ENCODE measurements around the gene TAC4. TPM values are rescaled to one million over a fixed set of nuclear protein-coding genes. Genes with fewer than 3 reads are reported as not detected.
A peak's percentile ranks its signal among the peaks of the same experiment; 100 is the strongest.

Gene TAC4
- total and polyA plus RNA-seq, 8 donors = 0.54 to 1.1 (median 0.70) TPM; not detected in 2

DNA sequence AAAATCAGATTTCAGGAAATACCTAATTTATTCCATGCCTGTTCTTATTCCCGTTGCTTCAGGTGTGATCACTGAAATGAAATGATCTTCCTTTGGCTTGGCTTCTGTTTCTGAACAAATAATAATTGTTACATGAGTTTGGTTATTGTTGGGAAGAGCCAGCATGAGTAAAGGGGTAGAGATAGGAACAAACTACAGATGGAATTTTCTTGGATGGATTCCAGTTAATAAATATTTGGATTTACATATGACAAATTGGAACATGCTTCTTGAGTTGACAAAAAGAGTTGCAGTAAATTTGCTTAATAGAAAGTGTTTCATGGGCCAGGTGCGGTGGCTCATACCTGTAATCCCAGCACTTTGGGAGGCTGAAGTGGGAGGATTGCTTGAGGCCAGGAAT lies 28.2 kb downstream of the TAC4 start:
- DNase-seq (no peak), ATAC-seq (no peak)
- TF ChIP-seq, protein P1, sequence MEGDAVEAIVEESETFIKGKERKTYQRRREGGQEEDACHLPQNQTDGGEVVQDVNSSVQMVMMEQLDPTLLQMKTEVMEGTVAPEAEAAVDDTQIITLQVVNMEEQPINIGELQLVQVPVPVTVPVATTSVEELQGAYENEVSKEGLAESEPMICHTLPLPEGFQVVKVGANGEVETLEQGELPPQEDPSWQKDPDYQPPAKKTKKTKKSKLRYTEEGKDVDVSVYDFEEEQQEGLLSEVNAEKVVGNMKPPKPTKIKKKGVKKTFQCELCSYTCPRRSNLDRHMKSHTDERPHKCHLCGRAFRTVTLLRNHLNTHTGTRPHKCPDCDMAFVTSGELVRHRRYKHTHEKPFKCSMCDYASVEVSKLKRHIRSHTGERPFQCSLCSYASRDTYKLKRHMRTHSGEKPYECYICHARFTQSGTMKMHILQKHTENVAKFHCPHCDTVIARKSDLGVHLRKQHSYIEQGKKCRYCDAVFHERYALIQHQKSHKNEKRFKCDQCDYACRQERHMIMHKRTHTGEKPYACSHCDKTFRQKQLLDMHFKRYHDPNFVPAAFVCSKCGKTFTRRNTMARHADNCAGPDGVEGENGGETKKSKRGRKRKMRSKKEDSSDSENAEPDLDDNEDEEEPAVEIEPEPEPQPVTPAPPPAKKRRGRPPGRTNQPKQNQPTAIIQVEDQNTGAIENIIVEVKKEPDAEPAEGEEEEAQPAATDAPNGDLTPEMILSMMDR (IDR thresholded peaks at IDR 0.05) = no peak
- no peak overlapping the region for H3K27ac ChIP-seq
- H3K4me1 ChIP-seq = peaks cover 0 to 58% of the 10 kb centered on the region in 2 donors
- H3K4me3 ChIP-seq = no peak overlapping the region
- H3K27me3 ChIP-seq = no peaks in the 10 kb centered on the region
- intact Hi-C loops (cut with DNase I) = no loop called here
- no peaks in the 10 kb centered on the region for H3K9me3 ChIP-seq
- H3K36me3 ChIP-seq = peaks cover 2 to 100% of the 10 kb centered on the region in 2 donors

DNA sequence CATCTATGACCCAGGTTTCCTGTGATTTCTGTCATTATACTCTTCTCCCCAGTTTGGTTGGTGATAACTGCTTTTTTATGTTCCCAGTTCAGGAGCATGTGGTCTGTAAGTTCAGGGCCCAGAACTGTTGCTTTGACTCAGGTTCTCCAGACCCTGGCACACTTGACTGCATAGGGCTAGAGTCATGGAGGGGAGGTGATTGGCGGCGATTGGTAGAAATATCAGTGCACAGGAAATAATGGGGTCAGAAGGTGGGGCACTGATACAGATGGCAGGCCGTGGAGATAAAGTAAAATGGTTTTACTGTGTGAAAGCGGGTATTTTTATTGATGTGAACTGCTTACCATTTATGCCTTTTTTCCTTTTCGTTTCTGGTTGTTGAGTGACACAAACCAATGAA lies 28.7 kb downstream of the TAC4 start:
- TF ChIP-seq, protein P1 (IDR thresholded peaks at IDR 0.05) = no peak
- peaks cover 2 to 100% of the 10 kb centered on the region in 2 donors for H3K36me3 ChIP-seq
- H3K4me1 ChIP-seq = peaks cover 0 to 60% of the 10 kb centered on the region in 2 donors
- H3K27me3 ChIP-seq = no peaks in the 10 kb centered on the region
- no peak overlapping the region for H3K4me3 ChIP-seq
- DNase-seq = no peak
- H3K9me3 ChIP-seq = no peaks in the 10 kb centered on the region
- intact Hi-C loops (cut with DNase I) = no loop called here
- H3K27ac ChIP-seq = no peak overlapping the region
- ATAC-seq = no peak

DNA sequence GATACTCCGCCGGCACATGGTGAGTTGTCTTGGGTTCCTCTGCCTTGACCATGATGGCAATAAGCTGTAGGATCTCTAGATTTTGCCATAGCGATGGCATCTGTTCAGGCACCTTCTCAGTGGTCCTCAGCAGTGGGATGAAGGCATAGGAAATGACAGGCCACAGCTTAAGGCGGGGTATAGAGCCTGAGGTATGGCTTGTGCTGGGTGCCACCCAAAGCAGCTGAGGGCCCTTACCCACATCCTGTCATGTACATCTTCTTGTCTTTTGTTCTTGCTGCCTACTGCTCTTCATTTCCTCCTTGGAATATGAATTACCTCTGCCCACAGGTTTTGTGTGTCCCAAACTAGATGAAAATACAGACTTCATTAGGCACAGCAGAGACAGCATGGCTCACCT lies 29.9 kb downstream of the TAC4 start:
- Histone ChIP-seq H3K4me1 (peaks cover 0 to 57% of the 10 kb centered on the region in 2 donors), H3K36me3 (peaks cover 2 to 100% of the 10 kb centered on the region in 2 donors), H3K27me3 (no peaks in the 10 kb centered on the region), H3K4me3 (no peak overlapping the region), H3K27ac (no peak overlapping the region), H3K9me3 (no peaks in the 10 kb centered on the region)
- TF ChIP-seq, protein P1 (IDR thresholded peaks at IDR 0.05) = no peak
- intact Hi-C loops (cut with DNase I) = no loop called here
- ATAC-seq (no peak), DNase-seq (no peak)

DNA sequence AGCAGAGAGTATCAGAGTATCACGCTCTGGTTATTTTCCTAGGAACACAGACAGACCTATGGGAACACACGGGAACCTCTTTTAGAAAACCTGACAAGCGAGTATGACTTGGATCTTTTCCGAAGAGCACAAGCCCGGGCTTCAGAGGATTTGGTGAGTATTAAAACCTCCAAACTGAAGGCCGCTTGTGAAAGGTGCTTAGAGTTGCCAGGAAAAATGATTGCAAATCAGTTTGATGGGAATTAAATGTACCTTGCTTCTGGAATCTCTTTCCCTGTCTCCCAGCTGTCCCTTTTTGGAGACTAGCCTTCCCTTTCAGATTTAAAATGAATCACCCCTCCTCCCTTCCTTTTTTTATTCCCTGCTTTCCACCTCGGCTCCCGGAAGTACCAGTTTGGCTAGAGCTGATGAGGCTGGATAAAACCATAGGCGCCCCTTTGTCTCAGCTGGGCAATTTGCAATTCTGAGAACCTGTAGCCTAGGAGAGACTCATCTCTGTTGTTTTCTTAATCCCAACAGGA lies 32.0 kb downstream of the TAC4 start:
- ATAC-seq = peak; percentile 92
- H3K27me3 ChIP-seq = no peaks in the 10 kb centered on the region
- intact Hi-C loops (cut with DNase I) = no loop called here
- H3K36me3 ChIP-seq = peaks cover 2 to 99% of the 10 kb centered on the region in 2 donors
- TF ChIP-seq, protein P1 (IDR thresholded peaks at IDR 0.05) = no peak
- H3K4me1 ChIP-seq = peaks cover 0 to 37% of the 10 kb centered on the region in 2 donors
- DNase-seq = peak in 1 of 4 donors; percentile 43
- peak overlapping the region; percentile 5 to 55 for H3K27ac ChIP-seq
- H3K9me3 ChIP-seq = no peaks in the 10 kb centered on the region
- H3K4me3 ChIP-seq = no peak overlapping the region

DNA sequence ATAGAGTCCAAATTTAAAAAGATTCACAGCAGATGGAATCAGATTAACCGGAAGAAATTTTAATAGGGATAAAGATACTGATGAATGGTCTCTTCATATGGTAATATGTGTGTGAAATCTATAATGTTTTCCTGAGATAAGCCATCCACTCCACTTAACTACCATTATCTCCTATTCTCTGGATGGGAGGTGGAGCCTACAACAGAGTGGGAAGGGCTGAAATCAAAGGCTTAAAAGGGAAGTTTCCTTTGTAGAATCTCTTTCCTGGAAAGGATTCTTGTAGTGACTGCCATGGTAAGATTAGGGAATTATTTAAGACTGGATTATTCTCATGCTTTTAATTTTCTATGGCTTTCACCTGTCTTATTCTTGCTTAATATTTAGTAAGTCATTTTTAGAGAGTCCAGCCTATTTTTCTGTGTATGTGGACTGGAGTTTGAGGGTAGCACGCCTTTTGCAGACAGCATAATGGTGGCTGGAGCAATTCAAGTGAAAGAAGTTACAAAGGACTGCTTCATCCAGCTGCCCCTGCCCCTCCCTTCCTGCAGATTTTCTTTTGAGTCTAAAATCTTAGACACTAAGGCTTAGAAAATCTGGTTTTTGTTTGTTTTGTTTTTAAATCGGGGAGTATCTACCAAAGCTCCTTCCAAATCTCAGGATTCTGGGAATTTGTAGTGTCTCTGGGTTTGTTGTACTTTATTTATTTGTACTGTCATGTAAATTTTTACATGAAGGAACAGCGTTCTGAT lies 32.9 kb downstream of the TAC4 start:
- TF ChIP-seq, protein P1 (IDR thresholded peaks at IDR 0.05) = no peak
- H3K36me3 ChIP-seq = peaks cover 2 to 98% of the 10 kb centered on the region in 2 donors
- ATAC-seq (no peak), DNase-seq (no peak)
- intact Hi-C loops (cut with DNase I) = no loop called here
- H3K27me3 ChIP-seq = no peaks in the 10 kb centered on the region
- H3K9me3 ChIP-seq = no peaks in the 10 kb centered on the region
- H3K4me3 ChIP-seq = no peak overlapping the region
- peak overlapping the region; percentile 5 to 55 for H3K27ac ChIP-seq
- H3K4me1 ChIP-seq = peaks cover 0 to 28% of the 10 kb centered on the region in 2 donors

Measured in left lung (tissue), 10 donors.